Keratinocyte (primary cell): Measurements from ENCODE around the gene CFAP92. TPM values are rescaled to one million over a fixed set of nuclear protein-coding genes. Genes with fewer than 3 reads are reported as not detected.

ENCODE experiments used
- DNase-seq: peaks from one replicate; pipeline ENCODE4 v3.0.0-alpha.2; 2011; ENCODE audit warnings: low read depth, missing footprints, low spot score
- FAIRE-seq: peaks from 2 replicates; lab custom pipeline; 2011; peaks lifted over from hg19 to GRCh38; lab: Jason Lieb, UNC
- H2AFZ ChIP-seq: 2 replicates; pipeline ENCODE4 v1.6.0; 2012; ENCODE audit warnings: low read length, control low read depth, inconsistent platforms; ENCODE audit not compliant: control insufficient read depth
- H3K27ac ChIP-seq: 2 replicates; pipeline ENCODE4 v1.5.1; 2011; ENCODE audit warnings: low read length; ENCODE audit not compliant: control insufficient read depth, insufficient read depth
- H3K27me3 ChIP-seq: 3 replicates; pipeline ENCODE4 v1.6.0; 2011; ENCODE audit warnings: low read length; ENCODE audit not compliant: control insufficient read depth, insufficient read depth; ENCODE audit errors: extremely low read depth
- H3K36me3 ChIP-seq, 2 experiments: 2 replicates in 1 of 2; 3 replicates in 1 of 2; pipeline ENCODE4 v1.5.1; 2011; ENCODE audit warnings: low read length in 2 of 2, mild to moderate bottlenecking in 1 of 2; ENCODE audit not compliant: control insufficient read depth in 2 of 2, insufficient read depth in 2 of 2; ENCODE audit errors: extremely low read depth in 1 of 2
- H3K4me1 ChIP-seq: 3 replicates; pipeline ENCODE4 v1.5.1; 2011; ENCODE audit warnings: low read length; ENCODE audit not compliant: control insufficient read depth, insufficient read depth; ENCODE audit errors: extremely low read depth
- H3K4me2 ChIP-seq: 3 replicates; pipeline ENCODE4 v1.6.0; 2011; ENCODE audit warnings: low read depth, low read length; ENCODE audit not compliant: control insufficient read depth, insufficient read depth; ENCODE audit errors: extremely low read depth
- H3K4me3 ChIP-seq, 3 experiments: fragments of 200-600 bp in 1 of 3; sonication (generic) in 1 of 3; 2 replicates in 2 of 3; 3 replicates in 1 of 3; pipeline ENCODE4 v1.5.1; 2011 to 2016; ENCODE audit warnings: low read length in 3 of 3, mild to moderate bottlenecking in 3 of 3, control low read depth in 2 of 3, inconsistent platforms in 1 of 3, low read depth in 1 of 3, mixed read lengths in 1 of 3, mixed run types in 1 of 3, moderate library complexity in 1 of 3; ENCODE audit not compliant: control insufficient read depth in 2 of 3, insufficient read depth in 2 of 3; ENCODE audit errors: extremely low read depth in 1 of 3
- H3K79me2 ChIP-seq: 2 replicates; pipeline ENCODE4 v1.6.0; 2012; ENCODE audit warnings: low read length; ENCODE audit not compliant: control insufficient read depth, insufficient read depth
- H3K9ac ChIP-seq: 3 replicates; pipeline ENCODE4 v1.6.0; 2011; ENCODE audit warnings: low read length; ENCODE audit not compliant: control insufficient read depth, insufficient read depth; ENCODE audit errors: extremely low read depth
- H3K9me1 ChIP-seq: 3 replicates; pipeline ENCODE4 v1.6.0; 2011; ENCODE audit warnings: low read length; ENCODE audit not compliant: control insufficient read depth, insufficient read depth; ENCODE audit errors: extremely low read depth
- H3K9me3 ChIP-seq: 2 replicates; pipeline ENCODE4 v1.5.1; 2012; ENCODE audit warnings: low read depth, low read length; ENCODE audit not compliant: control insufficient read depth
- H4K20me1 ChIP-seq: 3 replicates; pipeline ENCODE4 v1.6.0; 2011; ENCODE audit warnings: low read length; ENCODE audit not compliant: control insufficient read depth, insufficient read depth; ENCODE audit errors: extremely low read depth
- EZH2 ChIP-seq: IDR thresholded peaks from one replicate; pipeline ENCODE4 v1.6.1; 2012; ENCODE audit warnings: inconsistent platforms, mild to moderate bottlenecking, low read length, moderate library complexity
- dilution Hi-C: fragments of 300-500 bp; cut with MboI; formaldehyde crosslinking; loops from one replicate; pipeline ENCODE4 v1.7.0; 2020; ENCODE audit warnings: low sequenced_read_pairs; ENCODE audit not compliant: extremely low pct_ligation_motif_present
- polyA plus RNA-seq, 5 experiments: library from polyadenylated mRNA; depleted of rRNA in 3 of 5; stranded (reverse) in 3 of 5; stranded (forward) in 1 of 5; unstranded in 1 of 5; fragments of >200 nt; gene quantifications; 1 replicate in 1 of 5; 2 replicates in 3 of 5; 3 replicates in 1 of 5; pipeline versions ENCODE4 v1.2.1 to v1.2.3, GENCODE V29; 2011 to 2012; ENCODE audit warnings: missing spikeins in 2 of 5, low read depth in 1 of 5, low replicate concordance in 1 of 5
- TF ChIP-seq, protein P1 (sequence below), 3 experiments: IDR thresholded peaks in 1 of 3; conservative IDR thresholded peaks in 1 of 3; optimal IDR thresholded peaks in 1 of 3; 2 replicates in 2 of 3; 3 replicates in 1 of 3; pipeline versions ENCODE3 to v1.5.1; 2011; ENCODE audit warnings: low read length in 3 of 3, mild to moderate bottlenecking in 3 of 3, moderate library complexity in 2 of 3, control low read depth in 1 of 3, inconsistent platforms in 1 of 3; ENCODE audit not compliant: insufficient read depth in 2 of 3; ENCODE audit errors: extremely low read depth in 1 of 3

CFAP92 gene
- polyA plus RNA-seq, 1 donor (not counting 4 experiments of a cell fraction or from before 2014, with no cell fraction given), result 0.26 TPM

DNA sequence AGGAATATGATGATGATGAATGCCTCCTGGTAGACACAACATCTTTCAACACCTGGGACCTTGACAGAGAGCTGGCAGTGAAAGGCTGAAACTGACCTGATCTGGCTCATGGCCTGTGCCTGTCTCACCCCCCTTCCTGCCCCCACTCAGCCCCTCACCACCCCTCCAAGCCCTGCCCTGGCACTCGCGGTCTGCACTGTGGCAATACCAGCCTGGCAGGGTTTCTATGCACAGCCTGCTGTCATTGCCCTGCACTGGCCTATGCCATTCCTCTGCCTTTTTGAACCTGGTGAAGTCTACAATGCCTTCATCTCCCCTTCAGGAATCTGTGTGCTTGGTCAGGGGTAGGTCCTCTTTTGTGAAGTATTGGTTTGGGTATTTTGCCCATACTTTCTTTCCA is 58.0 kb downstream of the CFAP92 start:
- no peak for DNase-seq

GRCh38 chr3:128933922-128934253 is 60.0 kb downstream of the CFAP92 start:
- no peak for DNase-seq
- dilution Hi-C loops, result no loop called here

More for the DNA sequence above, 58.0 kb downstream of the CFAP92 start:
- peaks cover 13% of the 10 kb centered on the region for H3K27me3 ChIP-seq
- no peak for FAIRE-seq
- no peak for TF ChIP-seq EZH2
- TF ChIP-seq, protein P1, sequence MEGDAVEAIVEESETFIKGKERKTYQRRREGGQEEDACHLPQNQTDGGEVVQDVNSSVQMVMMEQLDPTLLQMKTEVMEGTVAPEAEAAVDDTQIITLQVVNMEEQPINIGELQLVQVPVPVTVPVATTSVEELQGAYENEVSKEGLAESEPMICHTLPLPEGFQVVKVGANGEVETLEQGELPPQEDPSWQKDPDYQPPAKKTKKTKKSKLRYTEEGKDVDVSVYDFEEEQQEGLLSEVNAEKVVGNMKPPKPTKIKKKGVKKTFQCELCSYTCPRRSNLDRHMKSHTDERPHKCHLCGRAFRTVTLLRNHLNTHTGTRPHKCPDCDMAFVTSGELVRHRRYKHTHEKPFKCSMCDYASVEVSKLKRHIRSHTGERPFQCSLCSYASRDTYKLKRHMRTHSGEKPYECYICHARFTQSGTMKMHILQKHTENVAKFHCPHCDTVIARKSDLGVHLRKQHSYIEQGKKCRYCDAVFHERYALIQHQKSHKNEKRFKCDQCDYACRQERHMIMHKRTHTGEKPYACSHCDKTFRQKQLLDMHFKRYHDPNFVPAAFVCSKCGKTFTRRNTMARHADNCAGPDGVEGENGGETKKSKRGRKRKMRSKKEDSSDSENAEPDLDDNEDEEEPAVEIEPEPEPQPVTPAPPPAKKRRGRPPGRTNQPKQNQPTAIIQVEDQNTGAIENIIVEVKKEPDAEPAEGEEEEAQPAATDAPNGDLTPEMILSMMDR (optimal IDR thresholded peaks at IDR 0.05 in 1 of 3, IDR thresholded peaks at IDR 0.05 in 1 of 3, conservative IDR thresholded peaks at IDR 0.05 in 1 of 3; ENCODE audit: extremely low read depth in 1 of 3, insufficient read depth in 2 of 3, low read length in 3 of 3), result no peak
- H3K4me2 ChIP-seq, result no peak overlapping the region
- no peak overlapping the region for H2AFZ ChIP-seq
- H3K9me3 ChIP-seq, result no peaks in the 10 kb centered on the region
- H3K27ac ChIP-seq, result no peak overlapping the region
- no peaks in the 10 kb centered on the region for H3K9me1 ChIP-seq
- dilution Hi-C loops, result no loop called here
- no peak overlapping the region for H3K4me3 ChIP-seq
- no peaks in the 10 kb centered on the region for H3K79me2 ChIP-seq
- no peaks in the 10 kb centered on the region for H3K4me1 ChIP-seq
- H4K20me1 ChIP-seq, result no peaks in the 10 kb centered on the region
- H3K36me3 ChIP-seq, result no peaks in the 10 kb centered on the region
- no peak overlapping the region for H3K9ac ChIP-seq

More at GRCh38 chr3:128933922-128934253, 60.0 kb downstream of the CFAP92 start:
- Histone ChIP-seq H4K20me1 (no peaks in the 10 kb centered on the region), H3K4me1 (no peaks in the 10 kb centered on the region), H3K9ac (no peak overlapping the region), H3K27ac (no peak overlapping the region), H3K36me3 (no peaks in the 10 kb centered on the region), H3K27me3 (peaks cover 13% of the 10 kb centered on the region), H3K4me3 (no peak overlapping the region), H3K79me2 (no peaks in the 10 kb centered on the region), H3K4me2 (no peak overlapping the region), H2AFZ (no peak overlapping the region), H3K9me3 (no peaks in the 10 kb centered on the region), H3K9me1 (no peaks in the 10 kb centered on the region)
- TF ChIP-seq, protein P1 (optimal IDR thresholded peaks at IDR 0.05 in 1 of 3, IDR thresholded peaks at IDR 0.05 in 1 of 3, conservative IDR thresholded peaks at IDR 0.05 in 1 of 3; ENCODE audit: extremely low read depth in 1 of 3, insufficient read depth in 2 of 3, low read length in 3 of 3), result no peak
- TF ChIP-seq EZH2, result no peak
- no peak for FAIRE-seq
